HG02870 (cell line): ENCODE results near the gene EXOC5.

Experiments used
- ATAC-seq: cut with Tn5 transposase; IDR thresholded peaks from one replicate; pipeline ENCODE4 v1.9.1; 2021; ENCODE audit warnings: mild to moderate bottlenecking, moderate library complexity; ENCODE audit not compliant: unreplicated experiment

Gene EXOC5

GRCh38 chr14:57169901-57170300, 98.8 kb downstream of the EXOC5 start:
- no peak for ATAC-seq

- ATAC-seq = no peak
Observed at GRCh38 chr14:57168138-57168679, 100.5 kb downstream of the EXOC5 start.

DNA sequence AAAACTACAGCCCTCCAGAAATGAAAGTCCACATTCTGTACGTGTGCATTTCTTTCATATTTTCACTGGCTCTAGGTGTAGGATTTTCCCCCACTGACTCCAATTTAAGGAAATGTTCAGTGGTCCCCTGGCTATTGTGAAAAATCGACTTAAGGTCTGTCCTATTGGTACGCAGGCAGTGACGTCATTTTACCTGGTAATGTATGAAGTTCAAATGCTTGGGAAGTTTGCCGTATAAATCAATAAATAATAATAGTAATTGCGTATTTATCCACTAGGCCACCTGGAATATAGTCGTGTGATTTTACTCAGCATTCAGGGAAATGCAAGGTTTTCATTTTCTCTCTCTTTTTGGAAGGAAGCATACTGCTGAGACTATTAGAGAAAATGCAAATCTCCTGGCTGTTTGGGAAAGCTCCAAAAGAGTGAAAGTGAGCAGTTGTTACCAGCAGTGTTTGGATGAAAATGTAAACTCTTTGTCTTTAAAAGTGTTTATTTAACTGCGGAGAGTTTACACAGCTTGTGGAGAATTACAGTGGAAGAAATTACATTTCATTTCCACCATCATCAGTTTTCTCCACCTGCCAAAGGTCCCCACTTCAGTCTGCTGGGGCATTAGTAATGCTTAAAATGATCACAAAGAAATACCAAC, 107.0 kb downstream of the EXOC5 start:
- no peak for ATAC-seq

GRCh38 chr14:57160333-57160732, 108.4 kb downstream of the EXOC5 start:
- ATAC-seq = no peak

- ATAC-seq = no peak
Observed at GRCh38 chr14:57153286-57153685, 115.4 kb downstream of the EXOC5 start.
